Measurements from ENCODE around the gene ZNF132. TPM values are rescaled to one million over a fixed set of nuclear protein-coding genes. Genes with fewer than 3 reads are reported as not detected.
"Not testable (repeated sequence)": the region's sequence is repeated elsewhere in the genome, so short reads cannot be mapped to it uniquely, and the experiment has no call there.

Gene ZNF132
- total RNA-seq, 1 experiment from 2014 or later: not detected

DNA sequence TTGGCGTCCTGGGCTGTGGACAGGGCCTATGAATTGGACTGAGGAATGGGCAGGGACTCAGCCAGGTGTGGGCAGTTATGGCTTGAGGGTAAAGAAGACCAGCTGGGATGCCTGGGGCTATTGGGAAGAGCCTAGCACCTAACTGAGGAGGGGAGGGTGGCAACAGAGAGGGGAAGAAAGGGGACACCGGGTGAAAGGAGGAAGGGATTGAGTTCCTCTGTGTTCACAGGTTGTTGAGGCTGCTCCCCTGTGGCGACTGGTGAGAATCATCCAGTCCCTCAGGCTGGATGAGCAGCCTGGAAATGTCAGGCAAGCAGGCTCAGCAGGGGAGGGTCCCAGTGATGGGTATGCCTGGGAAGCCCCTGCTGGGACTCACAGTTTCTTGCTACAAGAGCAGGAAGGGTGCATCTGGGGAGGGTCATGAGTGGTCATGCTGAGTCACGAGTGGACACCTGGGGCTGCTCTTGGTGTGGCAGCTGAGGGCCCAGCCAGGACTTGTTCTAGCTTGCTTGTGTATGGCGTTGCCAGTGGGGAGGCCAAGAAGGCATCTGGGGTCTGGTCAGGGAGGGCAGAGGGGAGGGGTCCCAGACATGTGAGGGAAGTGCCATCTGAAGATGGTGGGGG lies 28.4 kb upstream of the ZNF132 start:
- DNase-seq (ENCODE audit: low spot score): peak; percentile 23

DNA sequence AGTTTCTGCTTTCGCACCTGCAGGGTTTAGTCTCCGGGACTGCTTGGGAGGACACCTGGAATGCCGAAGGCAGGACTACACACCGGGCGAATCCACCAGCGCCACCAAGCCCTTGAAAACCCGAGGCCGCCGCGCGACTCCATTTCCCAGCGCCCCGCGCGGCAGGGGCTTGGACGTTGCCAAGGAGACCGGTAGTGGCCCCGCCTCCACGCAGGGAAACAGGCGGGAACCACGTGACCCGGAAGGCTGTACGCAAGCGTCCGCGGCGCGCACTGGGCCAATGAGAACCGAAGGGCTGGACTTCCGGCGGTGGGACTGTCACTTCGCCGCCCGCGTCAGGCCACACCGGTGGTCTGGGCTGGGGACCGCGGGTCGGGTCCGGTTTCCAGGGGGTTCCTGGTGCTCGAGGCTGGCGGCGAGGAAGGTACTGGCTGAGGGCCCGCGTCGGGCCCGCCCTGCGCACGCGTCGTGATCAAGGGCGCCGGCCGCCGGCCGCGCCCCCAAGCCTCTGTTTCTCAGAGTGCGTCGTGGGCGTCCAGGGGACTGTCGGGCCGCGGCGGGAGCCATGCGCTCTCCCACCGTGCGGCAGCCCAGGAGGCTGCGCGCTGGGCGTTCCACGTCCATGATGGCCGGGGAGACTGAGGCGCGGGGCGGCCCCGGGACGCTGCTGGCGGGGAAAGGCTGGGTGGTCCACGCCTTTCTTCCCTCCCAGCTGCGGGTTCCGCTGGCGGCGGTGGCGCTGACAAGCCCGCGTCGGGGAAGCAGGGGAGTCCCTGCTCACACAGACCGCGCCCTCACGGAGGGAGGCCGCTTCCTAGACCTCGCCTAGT lies 27.0 kb upstream of the ZNF132 start, which contains the start of gene ZNF324:
ZNF324 (plus strand) TSS at position 321 of the 830 bp plus-strand sequence. CDS start 2,106 bp downstream, outside the sequence.
- DNase-seq (ENCODE audit: low spot score): peak; percentile 100

DNA sequence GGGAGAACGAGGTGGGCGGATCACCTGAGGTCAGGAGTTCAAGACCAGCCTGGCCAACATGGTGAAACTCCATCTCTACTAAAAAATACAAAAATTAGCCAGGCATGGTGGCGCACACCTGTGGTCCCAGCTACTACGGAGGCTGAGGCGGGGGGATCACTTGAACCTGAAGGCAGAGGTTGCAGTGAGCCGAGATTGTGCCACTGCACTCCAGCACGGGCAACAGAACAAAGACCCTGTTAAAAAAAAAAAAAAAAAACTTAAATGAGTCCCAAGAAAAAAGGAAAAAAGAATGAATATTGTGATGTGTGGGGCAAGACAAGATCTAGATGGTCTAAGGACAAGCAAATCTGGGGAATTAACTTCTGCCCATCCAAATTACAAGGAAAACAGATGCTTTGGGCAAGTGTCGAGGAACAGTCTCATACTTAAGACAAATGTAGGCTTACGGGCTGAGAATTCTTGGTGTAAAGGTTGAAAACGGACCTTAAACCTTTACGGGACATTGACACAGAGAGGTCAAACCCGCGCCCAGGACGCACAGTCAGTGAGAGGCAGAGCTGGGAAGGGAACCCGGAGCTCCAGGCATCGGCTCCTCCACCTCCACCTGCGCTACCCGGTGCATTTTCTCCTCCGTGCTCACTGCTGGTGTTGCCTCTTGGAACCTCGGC lies 26.3 kb upstream of the ZNF132 start:
- no peak for DNase-seq (ENCODE audit: low spot score)

DNA sequence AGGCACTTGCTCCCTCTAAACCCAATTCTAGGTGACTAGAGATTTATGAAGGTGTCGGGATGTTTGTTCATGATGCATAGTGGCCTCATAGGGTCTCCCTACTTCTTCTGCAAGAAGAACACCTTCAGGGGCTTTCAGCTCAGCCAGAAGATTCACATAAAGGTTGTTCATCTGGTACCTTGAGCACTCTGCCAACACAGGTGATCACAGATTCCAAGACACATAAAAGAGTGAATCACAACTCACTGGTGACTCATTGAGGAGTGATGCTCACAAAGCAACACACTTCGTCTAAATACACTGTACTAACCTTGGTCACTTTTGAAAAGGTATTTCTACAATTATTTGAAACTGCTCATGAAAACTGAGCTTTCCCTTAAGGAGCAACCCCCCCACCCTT lies 20.1 kb upstream of the ZNF132 start:
- DNase-seq (ENCODE audit: low spot score): no peak

DNA sequence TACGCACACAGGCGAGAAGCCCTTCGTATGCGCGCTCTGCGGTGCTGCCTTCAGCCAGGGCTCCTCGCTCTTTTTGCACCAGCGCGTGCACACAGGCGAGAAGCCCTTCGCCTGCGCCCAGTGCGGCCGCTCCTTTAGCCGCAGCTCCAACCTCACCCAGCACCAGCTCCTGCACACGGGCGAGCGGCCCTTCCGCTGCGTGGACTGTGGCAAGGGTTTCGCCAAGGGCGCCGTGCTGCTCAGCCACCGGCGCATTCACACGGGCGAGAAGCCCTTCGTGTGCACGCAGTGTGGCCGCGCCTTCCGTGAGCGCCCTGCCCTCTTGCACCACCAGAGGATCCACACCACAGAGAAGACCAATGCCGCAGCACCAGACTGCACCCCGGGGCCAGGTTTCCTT lies 16.2 kb upstream of the ZNF132 start:
- DNase-seq (ENCODE audit: low spot score): no peak

DNA sequence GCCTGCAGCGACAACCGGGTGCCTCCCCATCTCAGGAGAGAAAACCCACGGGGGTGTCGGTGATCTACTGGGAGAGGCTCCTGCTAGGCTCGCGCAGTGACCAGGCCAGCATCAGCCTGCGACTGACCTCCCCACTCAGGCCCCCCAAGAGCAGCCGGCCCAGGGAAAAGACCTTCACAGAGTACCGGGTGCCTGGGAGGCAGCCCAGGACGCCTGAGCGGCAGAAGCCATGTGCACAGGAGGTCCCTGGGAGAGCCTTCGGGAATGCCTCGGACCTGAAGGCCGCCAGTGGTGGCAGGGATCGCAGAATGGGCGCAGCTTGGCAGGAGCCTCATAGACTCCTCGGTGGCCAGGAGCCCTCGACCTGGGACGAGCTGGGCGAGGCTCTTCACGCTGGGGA lies 15.4 kb upstream of the ZNF132 start:
- DNase-seq (ENCODE audit: low spot score): no peak

DNA sequence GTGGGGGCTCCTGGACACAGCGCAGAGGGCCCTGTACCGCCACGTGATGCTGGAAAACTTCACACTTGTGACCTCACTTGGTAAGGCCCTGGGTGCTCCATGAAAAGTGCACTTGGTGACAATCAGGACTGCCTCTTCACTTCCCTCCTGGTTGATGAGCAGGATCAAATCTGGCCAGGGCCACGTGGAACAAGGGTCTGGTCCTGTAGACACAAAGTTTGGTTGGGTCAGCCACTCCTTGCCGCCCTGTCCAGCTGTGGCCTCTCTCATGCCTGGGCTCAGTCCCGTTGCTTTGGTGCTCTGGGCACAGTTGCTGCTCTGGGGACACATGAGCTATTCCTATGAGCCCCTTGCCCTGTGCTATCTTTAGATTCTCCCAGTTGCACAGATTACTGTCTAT lies 13.8 kb upstream of the ZNF132 start:
- DNase-seq (ENCODE audit: low spot score): no peak

DNA sequence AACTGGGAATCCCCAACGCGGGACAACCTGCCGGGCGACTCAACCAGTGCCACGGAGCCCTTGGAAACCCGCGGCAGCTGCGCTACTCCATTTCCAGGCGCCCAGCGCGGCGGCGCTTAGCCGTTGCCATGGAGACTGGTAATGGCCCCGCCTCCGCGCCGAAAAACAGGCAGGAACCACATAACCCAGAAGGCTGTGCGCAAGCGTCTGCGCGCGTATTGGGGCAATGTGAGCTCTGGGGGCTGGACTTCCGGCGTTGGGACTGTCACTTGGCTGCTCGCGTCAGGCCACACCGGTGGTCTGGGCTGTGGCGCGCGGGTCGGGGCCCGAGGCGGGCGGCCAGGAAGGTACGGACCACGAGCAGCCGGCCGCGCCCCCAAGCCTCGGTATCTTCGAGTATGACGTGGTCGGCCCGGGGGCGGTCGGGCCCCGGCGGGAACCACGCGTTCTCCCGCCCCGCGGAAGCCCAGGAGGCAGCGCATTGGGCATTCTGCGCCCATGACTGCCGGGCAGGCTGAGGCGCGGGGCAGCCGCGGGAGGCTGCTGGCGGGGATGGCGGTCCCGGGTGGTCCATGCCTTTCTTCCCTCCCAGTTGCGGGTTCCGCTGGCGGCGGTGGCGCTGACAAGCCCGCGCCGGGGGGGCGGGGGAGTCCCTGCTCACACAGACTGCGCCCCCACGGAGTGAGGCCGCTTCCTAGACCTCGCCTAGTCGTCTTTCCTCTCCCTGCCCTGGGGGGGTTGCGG lies 11.6 kb upstream of the ZNF132 start, which contains the start of gene ZNF324B:
ZNF324B (plus strand) TSS at position 265 of the 744 bp plus-strand sequence. CDS start 2,080 bp downstream, outside the sequence.
- DNase-seq (ENCODE audit: low spot score): peak; percentile 99

DNA sequence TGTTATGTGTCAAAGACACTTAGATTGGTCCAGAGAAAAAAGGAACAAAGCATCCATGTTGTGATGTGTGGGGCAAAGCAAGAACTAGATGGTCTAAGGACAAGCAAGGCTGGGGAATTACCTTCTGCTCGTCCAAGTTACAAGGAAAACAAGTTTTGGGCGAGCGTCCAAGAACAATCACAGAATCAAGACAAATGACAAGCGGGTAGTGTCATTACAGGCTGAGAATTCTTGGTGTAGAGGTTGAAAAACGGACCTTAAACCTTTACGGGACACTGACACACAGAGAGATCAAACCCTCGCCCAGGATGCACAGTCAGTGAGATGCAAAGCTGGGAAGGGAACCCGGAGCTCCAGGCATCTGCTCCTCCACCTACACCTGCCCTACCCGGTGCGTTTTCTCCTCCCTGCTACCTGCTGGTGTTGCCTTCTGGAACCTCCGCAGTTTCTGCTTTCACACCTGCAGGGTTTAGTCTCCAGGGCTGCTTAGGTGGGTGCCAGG lies 11.0 kb upstream of the ZNF132 start:
- DNase-seq (ENCODE audit: low spot score): no peak

DNA sequence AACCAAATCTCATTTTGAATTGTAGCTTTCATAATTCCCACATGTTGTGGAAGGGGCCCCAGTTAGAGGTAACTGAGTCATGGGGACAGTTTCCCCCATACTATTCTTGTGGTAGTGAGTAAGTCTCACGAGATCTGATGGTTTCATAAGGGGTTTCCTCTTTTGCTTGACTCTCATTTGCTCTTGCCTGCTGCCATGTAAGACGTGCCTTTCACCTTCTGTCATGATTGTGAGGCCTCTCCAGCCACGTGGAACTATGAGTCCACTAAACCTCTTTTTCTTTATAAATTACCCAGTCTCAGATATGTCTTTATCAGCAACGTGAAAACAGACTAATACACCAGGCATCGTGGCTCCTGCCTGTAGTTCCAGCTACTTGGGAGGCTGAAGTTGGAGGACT lies 10.0 kb upstream of the ZNF132 start:
- DNase-seq (ENCODE audit: low spot score): not testable (repeated sequence)

DNA sequence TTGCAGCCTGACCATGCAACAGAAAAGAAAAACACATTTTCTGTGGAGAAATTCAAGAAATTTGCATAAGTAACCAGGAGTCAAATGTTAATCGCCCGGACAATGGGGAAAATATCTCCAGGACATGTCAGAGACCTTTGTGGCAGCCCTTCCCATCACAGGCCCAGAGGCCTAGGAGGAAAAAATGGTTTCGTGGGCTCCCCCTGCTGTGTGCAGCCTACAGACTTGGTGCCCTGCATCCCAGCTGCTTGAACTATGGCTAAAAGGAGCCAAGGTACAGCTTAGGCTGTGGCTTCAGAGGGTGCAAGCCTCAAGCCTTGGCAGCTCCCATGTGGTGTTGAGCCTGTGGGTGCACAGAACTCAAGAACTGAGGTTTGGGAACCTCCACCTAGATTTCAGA lies 8.9 kb upstream of the ZNF132 start:
- DNase-seq (ENCODE audit: low spot score): not testable (repeated sequence)

DNA sequence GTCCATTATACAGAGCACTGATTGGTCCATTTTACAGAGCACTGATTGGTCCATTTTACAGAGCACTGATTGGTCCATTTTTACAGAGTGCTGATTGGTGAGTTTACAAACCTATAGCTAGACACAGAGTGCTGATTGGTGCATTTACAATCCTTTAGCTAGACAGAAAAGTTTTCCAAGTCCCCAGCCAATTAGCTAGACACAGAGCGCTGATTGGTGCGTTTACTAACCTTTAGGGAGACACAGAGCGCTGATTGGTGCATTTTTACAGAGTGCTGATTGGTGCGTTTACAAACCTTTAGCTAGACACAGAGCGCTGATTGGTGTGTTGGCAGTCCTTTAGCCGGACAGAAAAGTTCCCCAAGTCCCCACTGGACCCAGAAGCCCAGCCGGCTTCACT lies 3.0 kb upstream of the ZNF132 start:
- DNase-seq (ENCODE audit: low spot score): not testable (repeated sequence)

DNA sequence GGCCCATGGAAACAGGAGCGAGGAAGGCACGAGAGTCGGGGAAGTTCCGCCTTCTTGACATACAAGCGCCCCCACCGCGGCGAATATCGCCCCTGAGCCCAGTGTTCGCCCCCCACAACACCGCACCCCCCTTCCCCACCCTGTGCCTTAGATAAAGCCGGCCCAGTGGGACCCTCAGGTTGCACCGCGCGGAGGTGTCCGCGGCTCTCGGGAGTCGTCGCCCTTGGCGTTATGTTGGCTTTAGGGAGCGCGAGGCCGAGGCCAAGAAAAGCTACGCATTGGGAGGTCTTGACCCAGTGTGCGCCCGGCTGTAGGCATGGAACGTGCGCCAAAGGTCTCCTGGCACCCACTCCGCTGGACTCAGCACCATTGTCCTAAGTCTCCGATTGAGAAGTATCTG lies 603 bp upstream of the ZNF132 start:
- no peak for DNase-seq (ENCODE audit: low spot score)

DNA sequence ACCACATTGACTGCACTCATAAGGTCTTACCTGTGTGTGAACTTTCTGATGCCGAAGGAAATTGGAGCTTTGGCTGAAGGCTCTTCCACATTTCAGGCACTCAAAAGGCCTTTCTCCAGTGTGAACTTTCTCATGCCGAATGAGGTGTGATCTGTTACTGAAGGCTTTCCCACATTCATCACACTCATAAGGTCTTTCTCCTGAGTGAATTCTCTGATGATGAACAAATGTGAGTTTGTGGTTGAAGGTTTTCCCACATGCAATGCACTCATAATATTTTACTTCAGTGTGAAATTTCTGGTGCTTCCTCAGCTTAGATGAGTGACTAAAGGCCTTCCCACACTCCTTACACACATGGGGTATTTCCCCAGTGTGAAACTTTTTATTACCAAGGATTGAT lies 5.7 kb downstream of the ZNF132 start:
- no peak for DNase-seq (ENCODE audit: low spot score)

DNA sequence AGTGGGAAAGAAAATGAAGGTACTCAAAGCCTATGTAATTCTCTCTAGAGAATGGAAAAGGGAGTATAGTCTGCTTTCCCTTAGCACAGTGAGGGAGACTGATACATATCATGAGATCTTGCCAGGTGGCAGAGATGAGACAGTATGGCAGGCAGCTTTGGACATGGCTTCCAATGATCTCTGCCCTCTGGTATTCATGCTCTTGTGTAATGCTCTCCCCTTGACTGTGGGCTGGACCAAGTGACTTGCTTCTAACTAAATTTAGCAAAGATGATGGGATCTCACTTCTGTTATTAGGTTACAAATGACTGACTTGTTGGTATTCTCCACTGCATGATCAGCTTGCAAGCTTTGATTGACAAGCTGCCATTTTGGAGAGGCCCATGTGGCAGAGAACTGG lies 10.2 kb downstream of the ZNF132 start:
- no peak for DNase-seq (ENCODE audit: low spot score)

DNA sequence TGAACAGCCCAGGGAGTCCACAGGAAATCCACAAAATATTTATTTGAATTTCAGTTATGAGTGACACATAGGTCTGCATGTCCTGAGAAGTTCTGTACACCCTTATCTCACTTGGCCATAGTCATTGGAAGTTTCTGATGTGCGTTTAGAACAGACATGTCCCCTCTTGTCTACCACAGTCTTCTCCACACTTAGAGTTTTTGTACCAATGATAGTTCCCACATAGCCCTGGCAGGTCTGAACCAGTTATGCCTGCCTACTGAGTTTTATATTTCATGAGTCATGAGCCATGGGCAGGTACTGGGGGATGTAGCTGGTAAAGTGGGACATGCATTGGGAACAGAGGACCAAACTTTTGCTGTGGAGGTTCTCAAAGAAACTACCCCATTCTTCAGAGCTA lies 11.3 kb downstream of the ZNF132 start:
- DNase-seq (ENCODE audit: low spot score): no peak

DNA sequence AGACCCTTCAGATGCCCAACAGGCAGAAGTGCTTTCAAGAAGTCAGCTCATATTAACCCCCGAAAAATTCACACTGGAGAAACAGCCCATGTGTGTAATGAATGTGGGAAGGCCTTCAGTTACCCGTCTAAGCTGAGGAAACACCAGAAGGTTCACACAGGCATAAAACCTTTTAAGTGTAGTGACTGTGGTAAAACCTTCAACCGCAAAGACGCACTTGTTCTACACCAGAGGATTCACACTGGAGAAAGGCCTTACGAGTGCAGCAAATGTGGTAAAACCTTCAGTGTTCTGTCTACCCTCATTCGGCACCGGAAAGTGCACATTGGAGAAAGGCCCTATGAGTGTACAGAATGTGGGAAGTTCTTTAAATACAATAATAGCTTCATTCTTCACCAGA lies 22.9 kb downstream of the ZNF132 start:
- no peak for DNase-seq (ENCODE audit: low spot score)

DNA sequence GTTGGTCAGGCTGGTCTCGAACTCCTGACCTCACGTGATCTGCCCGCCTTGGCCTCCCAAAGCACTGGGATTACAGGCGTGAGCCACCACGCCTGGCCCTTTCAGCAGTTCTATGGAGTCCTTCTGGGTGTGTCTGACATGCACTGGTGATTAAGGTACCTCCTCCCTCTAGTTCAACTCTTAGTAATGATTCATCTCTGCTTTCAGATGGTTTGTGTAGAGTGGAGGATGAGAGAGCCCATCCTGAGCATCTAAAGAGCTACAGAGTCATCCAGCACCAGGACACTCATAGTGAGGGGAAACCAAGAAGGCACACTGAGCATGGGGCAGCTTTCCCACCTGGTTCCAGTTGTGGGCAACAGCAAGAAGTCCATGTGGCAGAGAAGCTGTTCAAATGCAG lies 23.3 kb downstream of the ZNF132 start:
- DNase-seq (ENCODE audit: low spot score): no peak

DNA sequence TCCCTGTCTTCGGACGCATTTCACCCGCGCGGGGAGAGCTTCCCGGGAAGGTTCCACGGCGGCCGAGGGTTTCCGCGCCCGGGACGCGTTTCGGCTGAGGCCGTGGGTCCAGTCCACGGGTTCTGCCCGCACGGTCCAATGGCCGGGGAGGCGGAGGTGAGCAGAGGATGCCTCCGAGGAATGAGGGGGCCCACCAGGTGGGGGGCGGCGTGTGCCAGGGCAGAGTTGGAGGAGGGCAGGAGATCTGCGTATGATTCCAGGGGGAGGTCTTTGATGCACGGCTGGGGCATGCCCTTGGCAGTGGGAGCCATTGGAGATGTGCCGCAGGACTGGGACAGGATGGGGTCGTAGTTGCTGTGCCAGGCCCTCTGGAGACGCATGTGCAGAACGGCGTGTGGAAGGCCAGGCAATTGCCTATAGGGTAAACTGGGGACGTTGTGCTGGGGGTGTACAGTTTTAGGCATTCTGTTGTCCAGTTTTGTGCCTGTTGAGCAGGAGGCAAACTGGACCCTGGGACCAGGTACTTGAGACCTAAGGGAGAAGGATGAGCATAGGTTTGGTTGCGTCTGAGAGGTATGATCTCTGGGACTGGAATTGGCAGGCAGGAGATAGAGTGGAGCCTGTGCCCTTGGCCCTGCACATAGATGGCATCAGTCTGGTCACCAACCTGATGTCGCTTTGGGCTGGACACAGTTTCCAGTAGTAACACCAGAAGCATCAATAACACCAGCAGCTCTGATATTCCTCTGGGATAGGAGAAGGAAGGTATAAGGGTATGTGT lies 30.8 kb downstream of the ZNF132 start:
- DNase-seq (ENCODE audit: low spot score): peak; percentile 50

DNA sequence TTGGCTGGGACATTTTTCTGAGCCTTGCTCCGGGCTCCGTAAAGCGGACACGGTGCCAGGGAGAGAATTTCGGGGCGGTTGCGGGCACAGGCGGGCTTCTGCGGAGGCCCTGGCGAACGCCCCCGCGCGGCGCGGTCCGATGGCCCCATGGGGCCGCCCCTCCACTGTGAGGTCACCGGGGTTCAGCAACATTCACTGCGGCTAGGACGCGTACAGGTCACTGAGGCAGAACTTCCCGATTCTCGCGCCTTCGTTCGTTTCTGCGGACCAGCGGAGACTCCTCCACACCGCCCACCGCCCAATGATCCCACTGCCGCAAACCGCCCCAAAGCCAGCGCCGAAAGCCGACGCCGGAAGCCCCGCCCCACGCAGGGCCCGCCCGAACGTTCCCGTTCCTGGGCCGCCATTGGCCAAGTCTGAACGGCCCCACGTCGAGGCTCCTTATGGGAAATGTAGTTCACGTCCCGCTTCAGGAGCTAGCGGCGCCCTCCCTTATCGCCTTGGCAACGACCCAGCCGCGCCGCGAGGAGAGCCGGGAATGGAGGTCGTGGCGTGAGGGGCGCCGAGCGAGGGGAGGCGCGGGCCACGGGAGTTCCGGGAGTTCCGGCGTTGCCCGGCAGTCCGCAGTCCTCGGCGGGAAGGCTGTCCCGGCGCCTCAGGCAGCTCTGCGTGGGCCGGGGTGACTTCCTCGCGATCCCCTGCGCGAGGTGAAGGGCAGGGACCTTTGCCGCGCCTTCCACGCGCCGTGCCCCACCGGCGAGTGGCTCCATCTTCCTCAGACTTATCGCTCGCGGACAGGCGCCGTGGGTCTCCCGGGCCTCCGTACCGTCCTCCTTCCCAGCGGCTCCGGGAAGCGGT lies 31.6 kb downstream of the ZNF132 start, which contains the start of gene ZNF584:
ZNF584 (plus strand) TSS at position 498 of the 858 bp plus-strand sequence. CDS start 499 bp downstream, outside the sequence.
- DNase-seq (ENCODE audit: low spot score): peak; percentile 98

Measured in HT-29 (cell line).